ENCODE data around the gene NMT1. TPM values are rescaled to one million over a fixed set of nuclear protein-coding genes. Genes with fewer than 3 reads are reported as not detected.

NMT1 gene
- total RNA-seq, 4 donors from 2014 or later = 53.2 to 73.3 (median 65.9) TPM

- Histone ChIP-seq H3K9me3 (no peaks in the 10 kb centered on the region), H3K36me3 (no peaks in the 10 kb centered on the region), H3K4me3 (peak within 1 kb of the TSS; percentile 86), H3K27me3 (no peaks in the 10 kb centered on the region), H3K27ac (peak within 1 kb of the TSS; percentile 79), H3K4me1 (peaks cover 36% of the 10 kb centered on the region)
- WGBS = 31% methylated on average over 6 of the region's 40 CpGs
- DNase-seq (ENCODE audit: low spot score in 2 of 2) = peak; percentile 97 to 98
- TF ChIP-seq, protein P1, sequence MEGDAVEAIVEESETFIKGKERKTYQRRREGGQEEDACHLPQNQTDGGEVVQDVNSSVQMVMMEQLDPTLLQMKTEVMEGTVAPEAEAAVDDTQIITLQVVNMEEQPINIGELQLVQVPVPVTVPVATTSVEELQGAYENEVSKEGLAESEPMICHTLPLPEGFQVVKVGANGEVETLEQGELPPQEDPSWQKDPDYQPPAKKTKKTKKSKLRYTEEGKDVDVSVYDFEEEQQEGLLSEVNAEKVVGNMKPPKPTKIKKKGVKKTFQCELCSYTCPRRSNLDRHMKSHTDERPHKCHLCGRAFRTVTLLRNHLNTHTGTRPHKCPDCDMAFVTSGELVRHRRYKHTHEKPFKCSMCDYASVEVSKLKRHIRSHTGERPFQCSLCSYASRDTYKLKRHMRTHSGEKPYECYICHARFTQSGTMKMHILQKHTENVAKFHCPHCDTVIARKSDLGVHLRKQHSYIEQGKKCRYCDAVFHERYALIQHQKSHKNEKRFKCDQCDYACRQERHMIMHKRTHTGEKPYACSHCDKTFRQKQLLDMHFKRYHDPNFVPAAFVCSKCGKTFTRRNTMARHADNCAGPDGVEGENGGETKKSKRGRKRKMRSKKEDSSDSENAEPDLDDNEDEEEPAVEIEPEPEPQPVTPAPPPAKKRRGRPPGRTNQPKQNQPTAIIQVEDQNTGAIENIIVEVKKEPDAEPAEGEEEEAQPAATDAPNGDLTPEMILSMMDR (IDR thresholded peaks at IDR 0.05) = peak; percentile 99 to 100
- TF ChIP-seq POLR2A (IDR thresholded peaks at IDR 0.05) (peak in 1 of 2 donors; percentile 23), EP300 (IDR thresholded peaks at IDR 0.05) (no peak), POLR2AphosphoS5 (IDR thresholded peaks at IDR 0.05) (peak in 2 of 3 donors; percentile 90 to 97)
These were observed 74.3 kb downstream of the NMT1 start, which contains the start of gene ACBD4 for GRCh38 chr17:45135192-45135977. Gene ACBD4, plus strand, starts transcription at chr17:45135687. Its CDS starts 458 bp downstream, at chr17:45136145.

- TF ChIP-seq POLR2A (IDR thresholded peaks at IDR 0.05) (no peak), EP300 (IDR thresholded peaks at IDR 0.05) (no peak)
- Histone ChIP-seq H3K36me3 (no peaks in the 10 kb centered on the region), H3K4me1 (peaks cover 28% of the 10 kb centered on the region), H3K27ac (peak overlapping the region; percentile 79), H3K9me3 (no peaks in the 10 kb centered on the region), H3K27me3 (no peaks in the 10 kb centered on the region), H3K4me3 (peak overlapping the region; percentile 86)
- DNase-seq (ENCODE audit: low spot score in 2 of 2) = peak in 1 of 2 donors; percentile 80
- WGBS = 38% methylated on average over 21 of the region's 21 CpGs
These were observed 75.1 kb downstream of the NMT1 start for GRCh38 chr17:45135978-45136791.

- no peak for DNase-seq (ENCODE audit: low spot score in 2 of 2)
- Histone ChIP-seq H3K27ac (no peak overlapping the region), H3K4me1 (peaks cover 20% of the 10 kb centered on the region), H3K27me3 (no peaks in the 10 kb centered on the region), H3K36me3 (no peaks in the 10 kb centered on the region), H3K9me3 (no peaks in the 10 kb centered on the region), H3K4me3 (no peak overlapping the region)
- TF ChIP-seq POLR2AphosphoS5 (IDR thresholded peaks at IDR 0.05) (no peak), EP300 (IDR thresholded peaks at IDR 0.05) (no peak)
- 65% methylated on average over 3 of the region's 12 CpGs for WGBS
These were observed 75.9 kb downstream of the NMT1 start for GRCh38 chr17:45136846-45137560.

DNA sequence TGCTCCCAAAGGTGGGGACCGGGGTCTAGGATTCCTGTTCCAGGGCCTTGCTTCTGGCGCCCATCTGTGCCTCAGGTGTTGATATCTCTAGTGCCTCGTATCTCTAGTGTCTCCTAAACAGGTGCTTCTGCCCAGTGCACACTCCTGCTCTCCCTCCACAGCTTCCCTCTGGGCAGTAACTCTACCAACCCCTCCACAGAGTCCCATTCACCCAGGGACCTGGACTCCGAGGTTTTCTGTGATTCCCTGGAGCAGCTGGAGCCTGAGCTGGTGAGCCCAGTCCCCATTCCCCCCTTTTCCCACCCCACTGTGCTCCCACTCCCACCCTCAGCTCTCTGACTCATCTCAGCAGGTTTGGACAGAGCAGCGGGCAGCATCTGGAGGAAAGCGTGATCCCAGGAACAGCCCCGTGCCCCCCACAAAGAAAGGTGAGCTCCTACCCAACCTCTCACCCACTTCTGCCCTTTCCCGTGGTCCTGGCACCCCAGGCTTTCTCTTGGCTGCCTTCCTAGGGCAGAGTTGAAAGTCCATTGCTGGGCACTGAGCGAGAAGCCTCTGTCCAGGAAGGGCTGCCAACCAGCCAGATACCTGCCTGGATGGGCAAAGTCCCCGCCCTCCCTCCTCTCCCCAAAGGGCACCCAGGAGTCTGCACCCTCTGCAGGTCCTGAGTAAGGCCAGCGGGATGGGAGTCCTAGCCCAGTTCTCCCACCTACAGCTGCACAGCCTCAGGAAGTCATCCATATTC lies 76.6 kb downstream of the NMT1 start:
- H3K4me1 ChIP-seq = peaks cover 18% of the 10 kb centered on the region
- no peaks in the 10 kb centered on the region for H3K36me3 ChIP-seq
- H3K27me3 ChIP-seq = no peaks in the 10 kb centered on the region
- TF ChIP-seq POLR2AphosphoS5 (IDR thresholded peaks at IDR 0.05) (no peak), POLR2A (IDR thresholded peaks at IDR 0.05) (no peak), EP300 (IDR thresholded peaks at IDR 0.05) (no peak)
- TF ChIP-seq, protein P1 (IDR thresholded peaks at IDR 0.05) = no peak
- no peak overlapping the region for H3K27ac ChIP-seq
- no peak overlapping the region for H3K4me3 ChIP-seq
- H3K9me3 ChIP-seq = no peaks in the 10 kb centered on the region
- DNase-seq (ENCODE audit: low spot score in 2 of 2) = no peak
- 83% methylated on average over 11 of the region's 11 CpGs for WGBS

DNA sequence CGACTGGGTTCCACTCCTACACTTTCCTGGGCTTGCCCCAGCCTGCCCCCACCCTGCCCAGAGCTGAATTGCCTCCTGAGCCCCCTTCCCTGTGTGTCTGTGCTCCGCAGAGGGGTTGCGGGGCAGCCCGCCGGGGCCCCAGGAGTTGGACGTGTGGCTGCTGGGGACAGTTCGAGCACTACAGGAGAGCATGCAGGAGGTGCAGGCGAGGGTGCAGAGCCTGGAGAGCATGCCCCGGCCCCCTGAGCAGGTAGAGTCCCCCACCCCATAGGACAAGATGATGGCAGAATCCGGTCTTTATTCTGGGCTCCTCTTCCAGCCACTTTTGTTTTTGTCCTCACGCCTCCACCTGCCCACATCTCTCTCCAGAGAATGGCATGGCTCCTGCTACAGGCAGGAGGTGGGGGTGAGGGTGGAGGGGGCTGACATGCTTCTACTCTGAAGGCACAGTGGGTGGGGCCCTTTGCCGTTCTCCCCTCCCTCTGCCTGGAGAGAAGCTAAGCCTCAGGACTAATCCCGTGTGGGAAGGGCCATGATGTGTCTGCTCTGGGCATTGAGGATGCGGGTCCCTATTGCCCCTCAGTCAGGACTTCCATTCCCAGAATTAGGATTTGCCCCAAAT lies 77.9 kb downstream of the NMT1 start:
- Histone ChIP-seq H3K36me3 (no peaks in the 10 kb centered on the region), H3K27me3 (no peaks in the 10 kb centered on the region), H3K27ac (no peak overlapping the region), H3K9me3 (no peaks in the 10 kb centered on the region), H3K4me3 (no peak overlapping the region), H3K4me1 (peaks cover 20% of the 10 kb centered on the region)
- no peak for TF ChIP-seq POLR2AphosphoS5 (IDR thresholded peaks at IDR 0.05)
- TF ChIP-seq EP300 (IDR thresholded peaks at IDR 0.05) = no peak
- no peak for TF ChIP-seq POLR2A (IDR thresholded peaks at IDR 0.05)
- TF ChIP-seq, protein P1 (IDR thresholded peaks at IDR 0.05) = no peak
- WGBS = 72% methylated on average over 11 of the region's 14 CpGs
- DNase-seq (ENCODE audit: low spot score in 2 of 2) = no peak

Measured in suprapubic skin (tissue), 4 donors.